Kidney epithelial cell (primary cell): ENCODE measurements around the gene SOX5. TPM values are rescaled to one million over a fixed set of nuclear protein-coding genes. Genes with fewer than 3 reads are reported as not detected.
"Not testable (repeated sequence)": the region's sequence is repeated elsewhere in the genome, so short reads cannot be mapped to it uniquely, and the experiment has no call there.

ENCODE experiments used
- DNase-seq: peaks from one replicate; pipeline ENCODE4 v3.0.0-alpha.2; 2010; ENCODE audit warnings: low read depth
- H3K27me3 ChIP-seq: 2 replicates; pipeline ENCODE4 v1.6.0; 2011; ENCODE audit warnings: low read length; ENCODE audit not compliant: control insufficient read depth, insufficient read depth
- H3K36me3 ChIP-seq: 2 replicates; pipeline ENCODE4 v1.5.1; 2011; ENCODE audit warnings: low read length; ENCODE audit not compliant: control insufficient read depth, insufficient read depth
- H3K4me3 ChIP-seq: 2 replicates; pipeline ENCODE4 v1.5.1; 2011; ENCODE audit warnings: low read depth, mild to moderate bottlenecking, control low read depth, low read length
- total RNA-seq: library from RNA; depleted of rRNA; stranded (reverse); fragments of >200 nt; gene quantifications from 2 replicates; pipeline ENCODE4 v1.2.3, GENCODE V29; 2015
- TF ChIP-seq, protein P1 (sequence below): IDR thresholded peaks from 2 replicates; pipeline ENCODE4 v1.5.1; 2011; ENCODE audit warnings: mild to moderate bottlenecking, moderate library complexity, low read length, control low read depth, inconsistent platforms; ENCODE audit not compliant: insufficient read depth, poor library complexity, severe bottlenecking

Gene SOX5
- total RNA-seq, 1 donor from 2014 or later, result 1.0 TPM

DNA sequence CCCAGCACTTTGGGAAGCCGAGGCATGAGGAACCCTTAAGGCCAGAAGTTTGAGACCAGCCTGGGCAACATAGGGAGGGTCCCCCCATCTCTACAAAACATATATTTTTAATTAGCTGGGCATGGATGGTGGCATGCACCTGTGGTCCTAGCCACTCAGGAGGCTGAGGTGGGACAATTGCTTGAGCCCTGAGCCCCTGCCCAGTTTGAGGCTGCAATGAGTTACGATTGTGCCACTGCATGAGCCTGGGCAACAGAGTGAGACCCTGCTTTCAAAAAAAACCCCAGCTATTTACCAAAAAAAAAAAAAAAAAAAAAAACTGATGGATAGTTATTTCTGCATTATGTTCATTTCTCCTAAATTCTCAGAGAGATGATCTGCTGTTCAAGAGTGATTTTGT lies 230.0 kb downstream of the SOX5 start:
- H3K4me3 ChIP-seq, result no peak overlapping the region
- no peaks in the 10 kb centered on the region for H3K36me3 ChIP-seq
- no peak for DNase-seq
- TF ChIP-seq, protein P1, sequence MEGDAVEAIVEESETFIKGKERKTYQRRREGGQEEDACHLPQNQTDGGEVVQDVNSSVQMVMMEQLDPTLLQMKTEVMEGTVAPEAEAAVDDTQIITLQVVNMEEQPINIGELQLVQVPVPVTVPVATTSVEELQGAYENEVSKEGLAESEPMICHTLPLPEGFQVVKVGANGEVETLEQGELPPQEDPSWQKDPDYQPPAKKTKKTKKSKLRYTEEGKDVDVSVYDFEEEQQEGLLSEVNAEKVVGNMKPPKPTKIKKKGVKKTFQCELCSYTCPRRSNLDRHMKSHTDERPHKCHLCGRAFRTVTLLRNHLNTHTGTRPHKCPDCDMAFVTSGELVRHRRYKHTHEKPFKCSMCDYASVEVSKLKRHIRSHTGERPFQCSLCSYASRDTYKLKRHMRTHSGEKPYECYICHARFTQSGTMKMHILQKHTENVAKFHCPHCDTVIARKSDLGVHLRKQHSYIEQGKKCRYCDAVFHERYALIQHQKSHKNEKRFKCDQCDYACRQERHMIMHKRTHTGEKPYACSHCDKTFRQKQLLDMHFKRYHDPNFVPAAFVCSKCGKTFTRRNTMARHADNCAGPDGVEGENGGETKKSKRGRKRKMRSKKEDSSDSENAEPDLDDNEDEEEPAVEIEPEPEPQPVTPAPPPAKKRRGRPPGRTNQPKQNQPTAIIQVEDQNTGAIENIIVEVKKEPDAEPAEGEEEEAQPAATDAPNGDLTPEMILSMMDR, result no peak
- no peaks in the 10 kb centered on the region for H3K27me3 ChIP-seq

DNA sequence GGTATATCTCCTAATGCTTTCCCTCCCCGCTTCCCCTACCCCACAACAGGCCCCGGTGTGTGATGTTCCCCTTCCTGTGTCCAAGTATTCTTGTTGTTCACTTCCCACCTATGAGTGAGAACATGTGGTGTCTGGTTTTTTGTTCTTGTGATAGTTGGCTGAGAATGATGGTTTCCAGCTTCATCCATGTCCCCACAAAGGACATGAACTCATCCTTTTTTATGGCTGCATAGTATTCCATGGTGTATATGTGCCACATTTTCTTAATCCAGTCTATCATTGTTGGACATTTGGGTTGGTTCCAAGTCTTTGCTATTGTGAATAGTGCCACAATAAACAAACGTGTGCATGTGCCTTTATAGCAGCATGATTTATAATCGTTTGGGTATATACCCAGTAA lies 239.1 kb downstream of the SOX5 start:
- DNase-seq, H3K36me3 ChIP-seq, H3K4me3 ChIP-seq, H3K27me3 ChIP-seq: not testable (repeated sequence)

DNA sequence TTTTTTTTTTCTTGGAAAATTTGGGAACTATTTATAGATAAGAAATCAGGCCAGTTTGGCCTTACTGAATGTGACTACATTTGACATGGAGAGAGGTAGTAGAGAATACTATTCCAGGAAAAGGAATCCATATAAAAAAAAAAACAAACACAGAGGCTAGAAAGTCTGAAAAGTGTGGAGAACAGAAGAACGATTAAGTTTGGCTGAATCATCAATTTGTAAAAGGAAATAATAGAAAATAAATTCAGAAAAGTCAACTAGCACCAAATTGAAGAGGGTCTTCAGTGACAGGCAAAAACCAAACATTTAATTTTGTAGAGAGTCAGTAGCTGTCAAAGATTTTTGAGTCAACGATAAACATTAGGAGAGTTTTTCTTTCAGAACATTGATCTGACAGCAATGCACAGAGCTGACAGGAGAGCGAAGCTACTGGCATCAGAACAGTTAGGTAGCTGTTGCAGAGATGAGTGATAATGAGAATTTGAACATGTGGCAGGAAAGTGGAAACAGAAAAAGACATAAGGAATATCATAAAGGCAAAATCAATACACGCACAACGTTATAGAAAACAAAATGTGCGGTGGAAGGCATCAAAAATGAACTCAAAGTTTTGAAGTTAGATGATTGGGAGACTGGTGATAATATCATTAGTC lies 241.2 kb downstream of the SOX5 start:
- H3K27me3 ChIP-seq, result no peaks in the 10 kb centered on the region
- no peak for DNase-seq
- TF ChIP-seq, protein P1, result no peak
- H3K4me3 ChIP-seq, result no peak overlapping the region
- H3K36me3 ChIP-seq, result no peaks in the 10 kb centered on the region

DNA sequence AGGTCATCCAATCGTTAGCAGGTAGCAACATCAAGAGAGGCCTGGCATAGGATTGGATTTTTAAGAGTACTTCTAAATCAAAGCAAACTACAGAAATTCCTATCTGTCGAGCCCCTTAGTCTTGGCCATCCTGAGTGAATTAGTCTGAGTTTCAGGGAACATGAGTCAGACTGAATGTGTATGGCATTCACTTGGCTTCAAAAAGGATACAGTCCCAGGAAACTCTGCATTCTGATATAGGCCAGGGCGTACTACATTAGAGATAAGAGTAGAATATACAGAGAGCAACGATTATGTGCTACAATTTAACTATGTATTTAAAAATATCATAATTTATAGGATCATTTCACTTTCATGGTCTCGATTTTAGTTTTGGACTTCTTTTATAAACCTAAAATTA lies 242.2 kb downstream of the SOX5 start:
- no peaks in the 10 kb centered on the region for H3K27me3 ChIP-seq
- no peak overlapping the region for H3K4me3 ChIP-seq
- TF ChIP-seq, protein P1, result no peak
- DNase-seq, result no peak
- no peaks in the 10 kb centered on the region for H3K36me3 ChIP-seq

DNA sequence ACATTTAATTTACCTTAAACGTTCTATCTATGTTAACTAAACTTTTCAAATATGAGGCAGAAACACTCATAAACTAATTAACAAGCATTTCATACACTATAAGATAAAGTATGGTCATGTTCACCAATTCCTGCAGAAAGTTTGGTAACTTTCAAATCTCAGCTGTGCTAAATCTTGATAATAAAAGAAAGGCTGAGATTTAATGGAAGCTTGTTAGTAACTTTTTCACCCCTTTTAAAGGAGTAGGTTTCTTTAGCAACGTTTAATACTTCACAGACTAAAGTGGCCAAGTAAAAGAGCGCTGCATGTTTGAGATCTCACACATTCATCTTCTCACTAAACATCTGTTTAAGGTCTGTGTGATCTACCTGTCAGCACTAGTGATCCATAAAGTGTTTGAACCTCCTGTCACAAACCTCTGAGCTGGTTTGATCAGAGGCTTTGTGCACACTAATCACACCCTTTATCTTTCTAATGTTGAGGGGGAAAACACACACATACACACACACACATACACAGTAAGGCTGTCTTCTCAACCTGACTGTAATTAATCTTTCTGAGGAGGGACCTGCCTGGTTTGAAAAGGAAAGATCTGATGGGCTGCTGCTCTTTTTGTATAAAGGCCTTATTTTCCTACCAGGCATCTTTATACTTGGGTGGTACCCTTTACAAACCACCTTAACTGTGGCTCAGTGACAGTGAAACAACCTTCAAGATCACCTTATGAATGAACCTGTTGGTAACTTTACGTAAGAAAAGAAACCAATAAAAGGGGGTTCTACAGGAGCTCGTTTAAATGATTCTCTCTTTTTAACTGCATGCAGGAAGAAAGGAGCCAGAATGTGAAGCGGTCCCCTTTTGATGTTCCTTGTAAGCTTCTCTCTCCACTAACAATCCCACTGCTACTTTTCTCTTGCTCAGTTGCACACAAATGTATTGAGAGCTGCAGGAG lies 244.2 kb downstream of the SOX5 start:
- Histone ChIP-seq H3K27me3 (no peaks in the 10 kb centered on the region), H3K4me3 (no peak overlapping the region), H3K36me3 (no peaks in the 10 kb centered on the region)
- DNase-seq, result no peak
- TF ChIP-seq, protein P1, result no peak

DNA sequence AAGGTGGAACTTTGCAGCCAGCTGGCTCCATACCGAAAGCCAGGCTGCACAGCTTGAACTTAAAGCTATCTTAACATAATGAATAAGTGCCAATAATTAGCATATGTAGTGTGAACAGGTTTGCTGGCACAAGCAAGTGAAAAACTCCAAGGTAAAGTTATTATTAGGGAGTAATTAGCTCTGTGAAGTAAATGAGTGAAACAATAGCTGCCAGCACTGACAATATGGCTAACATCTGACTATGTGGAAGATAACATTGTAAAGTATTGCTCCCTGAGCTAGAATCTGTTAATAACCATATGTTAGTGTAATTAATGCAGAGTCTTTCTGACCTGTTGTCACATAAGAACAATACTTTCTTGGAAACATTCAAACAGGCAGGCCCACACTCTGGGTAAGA lies 246.4 kb downstream of the SOX5 start:
- no peak overlapping the region for H3K4me3 ChIP-seq
- no peaks in the 10 kb centered on the region for H3K36me3 ChIP-seq
- TF ChIP-seq, protein P1, result no peak
- H3K27me3 ChIP-seq, result no peaks in the 10 kb centered on the region
- DNase-seq, result no peak
